WTC11 (cell line): ENCODE data around the gene RIPOR3. TPM values are rescaled to one million over a fixed set of nuclear protein-coding genes. Genes with fewer than 3 reads are reported as not detected.

Source experiments
- ATAC-seq: fragments of 200-7000 bp; cut with Tn5 transposase; 2 replicates; pipeline ENCODE4 v1.10.0; 2021; ENCODE audit warnings: mild to moderate bottlenecking, moderate library complexity
- CTCF ChIA-PET: fragments of 300-600 bp; sonication (Branson Sonifier 250); formaldehyde crosslinking; loops from one replicate; lab custom pipeline; 2021; ENCODE audit warnings: antibody characterized with exemption; lab: Charles Lee
- POLR2A ChIA-PET: fragments of 350-600 bp; sonication (Branson Sonifier 250); formaldehyde crosslinking; loops from one replicate; lab custom pipeline; 2021; ENCODE audit warnings: antibody characterized with exemption; lab: Charles Lee
- DNase-seq: peaks from one replicate; pipeline ENCODE4 v3.0.0; 2021; ENCODE audit warnings: low spot score
- H3K27ac Mint-ChIP-seq: 2 replicates; pipeline ENCODE4 v1.8.0; 2021; ENCODE audit warnings: mixed read lengths
- H3K27me3 Mint-ChIP-seq: 2 replicates; pipeline ENCODE4 v1.8.0; 2021; ENCODE audit warnings: low read depth, mild to moderate bottlenecking, moderate library complexity, mixed read lengths
- H3K36me3 Mint-ChIP-seq: 2 replicates; pipeline ENCODE4 v1.8.0; 2021; ENCODE audit warnings: mixed read lengths
- H3K4me1 Mint-ChIP-seq: 2 replicates; pipeline ENCODE4 v1.8.0; 2022; ENCODE audit warnings: mixed read lengths
- H3K4me3 Mint-ChIP-seq: 2 replicates; pipeline ENCODE4 v1.8.0; 2021; ENCODE audit warnings: mild to moderate bottlenecking, moderate library complexity, mixed read lengths
- H3K9me3 Mint-ChIP-seq: 2 replicates; pipeline ENCODE4 v1.8.0; 2021; ENCODE audit warnings: mixed read lengths
- AFF4 ChIP-seq: sonication (generic); formaldehyde crosslinking; IDR thresholded peaks from 2 replicates; pipeline ENCODE4 v1.8.1; 2023; ENCODE audit warnings: mild to moderate bottlenecking, missing genetic modification reagents, borderline replicate concordance
- ARID4B ChIP-seq: sonication (generic); formaldehyde crosslinking; IDR thresholded peaks from 2 replicates; pipeline ENCODE4 v1.8.0; 2023; ENCODE audit warnings: missing genetic modification reagents, mild to moderate bottlenecking, borderline replicate concordance
- ATF6 ChIP-seq: sonication (generic); formaldehyde crosslinking; IDR thresholded peaks from 2 replicates; pipeline ENCODE4 v1.8.1; 2023; ENCODE audit warnings: mild to moderate bottlenecking, missing genetic modification reagents
- E2F5 ChIP-seq: sonication (generic); formaldehyde crosslinking; IDR thresholded peaks from 2 replicates; pipeline ENCODE4 v1.8.1; 2022; ENCODE audit warnings: mild to moderate bottlenecking, moderate library complexity, missing genetic modification reagents
- GRHL2 ChIP-seq: fragments of 250-450 bp; sonication (Bioruptor Pico); IDR thresholded peaks from 2 replicates; pipeline ENCODE4 v1.8.0; 2022; ENCODE audit warnings: mild to moderate bottlenecking, moderate library complexity; ENCODE audit not compliant: insufficient replicate concordance, severe bottlenecking
- GTF2I ChIP-seq: fragments of 250-450 bp; sonication (Bioruptor Pico); conservative IDR thresholded peaks from 2 replicates; pipeline ENCODE4 v1.4.0; 2021; ENCODE audit warnings: mild to moderate bottlenecking
- KAT7 ChIP-seq: sonication (generic); formaldehyde crosslinking; IDR thresholded peaks from 2 replicates; pipeline ENCODE4 v1.8.1; 2023; ENCODE audit warnings: missing genetic modification reagents, mild to moderate bottlenecking, borderline replicate concordance
- OVOL2 ChIP-seq: fragments of 250-450 bp; sonication (Bioruptor Pico); IDR thresholded peaks from 2 replicates; pipeline ENCODE4 v1.9.0; 2021; ENCODE audit warnings: mild to moderate bottlenecking, borderline replicate concordance
- SMAD3 ChIP-seq: sonication (generic); formaldehyde crosslinking; IDR thresholded peaks from 2 replicates; pipeline ENCODE4 v1.8.0; 2022; ENCODE audit warnings: missing genetic modification reagents, mild to moderate bottlenecking, borderline replicate concordance
- SMAD4 ChIP-seq: sonication (generic); formaldehyde crosslinking; IDR thresholded peaks from 2 replicates; pipeline ENCODE4 v1.8.0; 2022; ENCODE audit warnings: mild to moderate bottlenecking, missing genetic modification reagents
- SP1 ChIP-seq: sonication (generic); formaldehyde crosslinking; conservative IDR thresholded peaks from 2 replicates; pipeline ENCODE4 v1.8.1; 2022; ENCODE audit warnings: missing genetic modification reagents
- STAT6 ChIP-seq: sonication (generic); formaldehyde crosslinking; conservative IDR thresholded peaks from 2 replicates; pipeline ENCODE4 v1.8.1; 2023; ENCODE audit warnings: mild to moderate bottlenecking, low read depth, missing genetic modification reagents, moderate library complexity
- TEAD4 ChIP-seq: sonication (generic); formaldehyde crosslinking; IDR thresholded peaks from 2 replicates; pipeline ENCODE4 v1.8.0; 2022; ENCODE audit warnings: mild to moderate bottlenecking, missing genetic modification reagents
- USF1 ChIP-seq: sonication (generic); formaldehyde crosslinking; IDR thresholded peaks from 2 replicates; pipeline ENCODE4 v1.8.0; 2022; ENCODE audit warnings: mild to moderate bottlenecking, missing genetic modification reagents
- USF2 ChIP-seq: sonication (generic); formaldehyde crosslinking; IDR thresholded peaks from 2 replicates; pipeline ENCODE4 v1.8.1; 2023; ENCODE audit warnings: mild to moderate bottlenecking, missing genetic modification reagents, moderate library complexity
- ZNF281 ChIP-seq: sonication (generic); formaldehyde crosslinking; IDR thresholded peaks from 2 replicates; pipeline ENCODE4 v1.8.0; 2023; ENCODE audit warnings: mild to moderate bottlenecking, missing genetic modification reagents
- ZNF416 ChIP-seq: fragments of 250-450 bp; sonication (Bioruptor Pico); IDR thresholded peaks from 2 replicates; pipeline ENCODE4 v1.9.0; 2021; ENCODE audit warnings: mild to moderate bottlenecking, inconsistent platforms
- ZNF423 ChIP-seq: fragments of 250-450 bp; sonication (Bioruptor Pico); IDR thresholded peaks from 2 replicates; pipeline ENCODE4 v2.1.2; 2022; ENCODE audit warnings: mild to moderate bottlenecking, moderate library complexity
- total RNA-seq: library from RNA; stranded (reverse); gene quantifications from 3 replicates; pipeline ENCODE4 v1.2.3, GENCODE V29; 2021

Gene RIPOR3
- total RNA-seq, 1 experiment from 2014 or later, result 6.5 TPM

DNA sequence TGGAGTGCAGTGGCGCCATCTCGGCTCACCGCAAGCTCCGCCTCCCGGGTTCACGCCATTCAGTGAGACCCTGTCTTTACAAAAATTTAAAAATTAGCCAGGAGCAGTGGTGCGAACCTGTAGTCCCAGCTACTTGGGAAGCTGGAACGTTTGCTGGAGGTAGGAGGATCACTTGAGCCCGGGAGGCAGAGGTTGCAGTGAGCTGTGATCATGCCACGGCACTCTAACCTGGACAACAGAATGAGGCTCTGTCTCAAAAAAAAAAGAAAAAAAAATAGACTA lies 34.3 kb upstream of the RIPOR3 start:
- ChIA-PET POLR2A (no interaction called here), CTCF (interaction anchor here (0.7 to 2.8 kb wide), 7 partner anchors 12 to 100 kb away, joined by 3 to 10 read pairs (median 4); partner anchors contain the start of gene BCAS4)
- H3K36me3 Mint-ChIP-seq, result no peaks in the 10 kb centered on the region
- no peaks in the 10 kb centered on the region for H3K27me3 Mint-ChIP-seq
- H3K4me1 Mint-ChIP-seq, result peaks cover 16% of the 10 kb centered on the region
- no peak overlapping the region for H3K4me3 Mint-ChIP-seq
- ATAC-seq, result no peak
- no peak overlapping the region for H3K27ac Mint-ChIP-seq
- no peaks in the 10 kb centered on the region for H3K9me3 Mint-ChIP-seq
- DNase-seq, result no peak
- TF ChIP-seq E2F5 (CRISPR knock-in tag) (no peak), GTF2I (no peak), USF1 (no peak), USF2 (CRISPR knock-in tag) (no peak), ZNF281 (CRISPR knock-in tag) (no peak), ZNF423 (CRISPR knock-in tag) (no peak), KAT7 (no peak), AFF4 (CRISPR knock-in tag) (no peak), OVOL2 (no peak), SMAD4 (CRISPR knock-in tag) (no peak), TEAD4 (CRISPR knock-in tag) (no peak), GRHL2 (CRISPR knock-in tag) (no peak), SP1 (CRISPR knock-in tag) (no peak), ARID4B (CRISPR knock-in tag) (no peak), ATF6 (CRISPR knock-in tag) (no peak), SMAD3 (no peak), ZNF416 (no peak), STAT6 (CRISPR knock-in tag) (no peak)
